Measurements from ENCODE around the gene GLCCI1. TPM values are rescaled to one million over a fixed set of nuclear protein-coding genes. Genes with fewer than 3 reads are reported as not detected.

The GLCCI1 gene
- total and polyA plus RNA-seq, 10 of the 15 experiments (the other 5 are each of a cell fraction or from before 2014, with no cell fraction given) = 12.6 to 92.0 (median 27.6) TPM

GRCh38 chr7:8134089-8134733, 165.6 kb downstream of the GLCCI1 start (continued):
- TF ChIP-seq NR2C2 (IDR thresholded peaks at IDR 0.05; ENCODE audit: borderline replicate concordance, control insufficient read depth, insufficient read length, low read depth) (no peak), EP300 (IDR thresholded peaks at IDR 0.05; ENCODE audit: borderline replicate concordance in 1 of 2, control insufficient read depth in 1 of 2, low read depth in 2 of 2, low read length in 2 of 2) (peak; percentile 81 to 92), ESRRA (IDR thresholded peaks at IDR 0.05; ENCODE audit: low read length) (no peak), ZNF207 (IDR thresholded peaks at IDR 0.05; ENCODE audit: borderline replicate concordance) (peak; percentile 71; the same call in 1 of the 2 replicates), YY1 (IDR thresholded peaks at IDR 0.05; ENCODE audit: low read depth, low read length) (peak; percentile 76), TBL1XR1 (IDR thresholded peaks at IDR 0.05; ENCODE audit: low read depth, low read length) (peak; percentile 56; the same call in 1 of the 2 replicates), BACH1 (IDR thresholded peaks at IDR 0.05; ENCODE audit: borderline replicate concordance) (peak; percentile 76; the same call in 1 of the 2 replicates), DPF2 (IDR thresholded peaks at IDR 0.05) (peak; percentile 86), SMAD1 (IDR thresholded peaks at IDR 0.05; ENCODE audit: low read depth, partially characterized antibody) (peak; percentile 85), BRCA1 (IDR thresholded peaks at IDR 0.05; ENCODE audit: low read depth, low read length) (no peak), MTA3 (IDR thresholded peaks at IDR 0.05; ENCODE audit: borderline replicate concordance, low read length) (no peak), PBX3 (IDR thresholded peaks at IDR 0.05; ENCODE audit: insufficient replicate concordance, low read depth, low read length) (no peak), TARDBP (IDR thresholded peaks at IDR 0.05; ENCODE audit: borderline replicate concordance) (peak; percentile 57; the same call in 1 of the 2 replicates), CHD2 (IDR thresholded peaks at IDR 0.05; ENCODE audit: borderline replicate concordance, low read depth, low read length) (peak; percentile 70; the same call in 1 of the 2 replicates), CUX1 (IDR thresholded peaks at IDR 0.05; ENCODE audit: insufficient replicate concordance, low read depth, low read length) (peak; percentile 99), CEBPZ (IDR thresholded peaks at IDR 0.05; ENCODE audit: low read depth, low read length) (no peak), IKZF1 (conservative IDR thresholded peaks at IDR 0.05) (peak; percentile 93), HDAC2 (IDR thresholded peaks at IDR 0.05) (no peak)
- TF ChIP-seq, protein P1, sequence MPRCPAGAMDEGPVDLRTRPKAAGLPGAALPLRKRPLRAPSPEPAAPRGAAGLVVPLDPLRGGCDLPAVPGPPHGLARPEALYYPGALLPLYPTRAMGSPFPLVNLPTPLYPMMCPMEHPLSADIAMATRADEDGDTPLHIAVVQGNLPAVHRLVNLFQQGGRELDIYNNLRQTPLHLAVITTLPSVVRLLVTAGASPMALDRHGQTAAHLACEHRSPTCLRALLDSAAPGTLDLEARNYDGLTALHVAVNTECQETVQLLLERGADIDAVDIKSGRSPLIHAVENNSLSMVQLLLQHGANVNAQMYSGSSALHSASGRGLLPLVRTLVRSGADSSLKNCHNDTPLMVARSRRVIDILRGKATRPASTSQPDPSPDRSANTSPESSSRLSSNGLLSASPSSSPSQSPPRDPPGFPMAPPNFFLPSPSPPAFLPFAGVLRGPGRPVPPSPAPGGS (IDR thresholded peaks at IDR 0.05; ENCODE audit: borderline replicate concordance, insufficient read depth, low read depth, low read length, poor library complexity, severe bottlenecking) = peak; percentile 99
